ENCODE data around the gene DAPK2.

- TF ChIP-seq, protein P1, sequence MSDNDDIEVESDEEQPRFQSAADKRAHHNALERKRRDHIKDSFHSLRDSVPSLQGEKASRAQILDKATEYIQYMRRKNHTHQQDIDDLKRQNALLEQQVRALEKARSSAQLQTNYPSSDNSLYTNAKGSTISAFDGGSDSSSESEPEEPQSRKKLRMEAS (IDR thresholded peaks at IDR 0.05; ENCODE audit: low read depth, low read length) = no peak
- no peak for TF ChIP-seq POLR2A (IDR thresholded peaks at IDR 0.05; ENCODE audit: extremely low read depth, insufficient read length)
Observed at GRCh38 chr15:64072812-64073211, 26.5 kb upstream of the DAPK2 start.
